C4-2B (cell line): ENCODE data around the gene BNC2.

Experiments
- CTCF ChIP-seq: fragments of 450-650 bp; conservative IDR thresholded peaks from 2 replicates; pipeline ENCODE4 v1.5.1; 2017; ENCODE audit warnings: mild to moderate bottlenecking
- ZFX ChIP-seq: fragments of 450-650 bp; IDR thresholded peaks from 2 replicates; pipeline ENCODE4 v1.6.1; 2017

- no peak for TF ChIP-seq CTCF
- no peak for TF ChIP-seq ZFX
Observed at GRCh38 chr9:16417749-16418148, 452.7 kb downstream of the BNC2 start.
